ENCODE data around the gene SMC6. TPM values are rescaled to one million over a fixed set of nuclear protein-coding genes. Genes with fewer than 3 reads are reported as not detected.

The SMC6 gene
- total RNA-seq, 2 experiments from 2014 or later: 19.7 to 19.9 TPM

DNA sequence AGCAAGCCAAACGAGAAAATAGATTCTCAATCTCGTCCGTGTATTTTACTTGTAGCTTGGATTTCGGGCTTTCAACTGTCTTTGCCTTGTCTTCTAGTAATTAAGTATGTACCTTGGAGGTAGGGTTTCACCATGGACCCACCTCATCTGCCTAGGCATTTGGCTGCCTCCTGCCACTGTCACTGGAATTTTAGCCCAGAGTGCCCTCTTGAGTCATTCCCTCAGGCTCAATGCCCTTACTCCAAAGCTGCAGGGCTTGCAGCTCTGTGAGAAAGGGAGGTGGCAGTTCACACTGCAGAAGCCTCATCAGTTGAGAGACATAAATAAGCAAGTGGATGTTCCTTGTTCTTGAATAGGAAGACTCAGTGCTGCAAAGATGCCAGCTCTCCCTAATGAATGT lies 123.5 kb downstream of the SMC6 start:
- intact Hi-C loops (cut with micrococcal nuclease): no loop called here
- no peak for ATAC-seq
- TF ChIP-seq, protein P1, sequence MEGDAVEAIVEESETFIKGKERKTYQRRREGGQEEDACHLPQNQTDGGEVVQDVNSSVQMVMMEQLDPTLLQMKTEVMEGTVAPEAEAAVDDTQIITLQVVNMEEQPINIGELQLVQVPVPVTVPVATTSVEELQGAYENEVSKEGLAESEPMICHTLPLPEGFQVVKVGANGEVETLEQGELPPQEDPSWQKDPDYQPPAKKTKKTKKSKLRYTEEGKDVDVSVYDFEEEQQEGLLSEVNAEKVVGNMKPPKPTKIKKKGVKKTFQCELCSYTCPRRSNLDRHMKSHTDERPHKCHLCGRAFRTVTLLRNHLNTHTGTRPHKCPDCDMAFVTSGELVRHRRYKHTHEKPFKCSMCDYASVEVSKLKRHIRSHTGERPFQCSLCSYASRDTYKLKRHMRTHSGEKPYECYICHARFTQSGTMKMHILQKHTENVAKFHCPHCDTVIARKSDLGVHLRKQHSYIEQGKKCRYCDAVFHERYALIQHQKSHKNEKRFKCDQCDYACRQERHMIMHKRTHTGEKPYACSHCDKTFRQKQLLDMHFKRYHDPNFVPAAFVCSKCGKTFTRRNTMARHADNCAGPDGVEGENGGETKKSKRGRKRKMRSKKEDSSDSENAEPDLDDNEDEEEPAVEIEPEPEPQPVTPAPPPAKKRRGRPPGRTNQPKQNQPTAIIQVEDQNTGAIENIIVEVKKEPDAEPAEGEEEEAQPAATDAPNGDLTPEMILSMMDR (IDR thresholded peaks at IDR 0.05): no peak
- DNase-seq: no peak
- POLR2A ChIA-PET: no interaction called here
- Mint-ChIP-seq H3K27ac (no peak overlapping the region), H3K4me3 (no peak overlapping the region), H3K4me1 (ENCODE audit: low read depth) (no peaks in the 10 kb centered on the region), H3K36me3 (ENCODE audit: low read depth) (no peaks in the 10 kb centered on the region), H3K9me3 (no peaks in the 10 kb centered on the region), H3K27me3 (no peaks in the 10 kb centered on the region)
- CTCF ChIA-PET: interaction anchor here (0.9 kb wide), 1 partner anchor 41 kb away, joined by 4 read pairs; no protein-coding TSS in a partner anchor

DNA sequence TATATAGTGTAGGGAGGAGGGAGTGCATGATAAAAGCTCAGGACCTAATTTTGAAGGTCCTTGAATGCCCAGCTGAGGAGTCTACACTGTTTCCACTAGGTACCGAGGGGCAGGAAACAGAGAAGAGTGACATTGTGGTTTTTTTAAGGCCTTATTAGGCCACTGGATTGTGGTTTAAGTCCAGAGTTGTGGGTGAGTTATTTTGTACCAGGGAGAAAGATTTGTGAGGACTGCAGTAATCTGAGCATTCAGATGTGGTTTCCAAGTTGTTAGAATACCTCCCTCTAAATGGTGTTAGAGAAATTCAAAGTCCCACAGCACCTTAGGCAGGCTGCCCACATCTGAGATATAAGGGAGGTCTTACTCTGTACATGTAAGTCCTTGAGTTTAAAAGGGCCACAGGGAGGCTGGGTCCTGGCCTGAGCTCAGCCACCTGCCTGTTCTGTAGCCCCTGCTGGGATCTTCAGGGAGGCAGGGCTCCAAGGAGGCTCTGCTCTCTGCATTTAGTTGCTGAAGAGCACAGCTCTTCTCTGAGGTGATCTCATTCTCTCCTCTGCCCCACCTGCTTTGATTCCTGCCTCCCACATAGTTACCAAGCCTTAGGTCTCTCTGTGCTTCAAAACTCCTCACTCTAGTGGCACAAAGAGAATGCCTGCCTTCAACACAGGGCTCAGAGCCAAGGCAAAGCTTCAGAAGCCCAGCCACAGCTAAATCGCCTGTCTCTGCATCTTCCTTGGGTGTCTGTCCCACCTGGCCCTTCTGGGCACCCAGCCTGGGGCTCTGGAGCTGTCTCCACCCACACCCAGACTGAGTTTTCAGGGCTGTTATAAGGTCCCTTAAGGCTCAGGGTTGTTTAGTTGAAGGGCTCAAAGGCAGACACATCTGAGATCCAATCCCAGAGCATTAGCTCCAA lies 125.0 kb downstream of the SMC6 start:
- DNase-seq (no peak), ATAC-seq (no peak)
- POLR2A ChIA-PET: no interaction called here
- Mint-ChIP-seq H3K27me3 (no peaks in the 10 kb centered on the region), H3K9me3 (no peaks in the 10 kb centered on the region), H3K36me3 (ENCODE audit: low read depth) (no peaks in the 10 kb centered on the region), H3K4me3 (no peak overlapping the region), H3K27ac (no peak overlapping the region), H3K4me1 (ENCODE audit: low read depth) (no peaks in the 10 kb centered on the region)
- TF ChIP-seq, protein P1 (IDR thresholded peaks at IDR 0.05): no peak
- CTCF ChIA-PET: interaction anchor here (1.0 kb wide), 1 partner anchor 19 kb away, joined by 4 read pairs; no protein-coding TSS in a partner anchor
- intact Hi-C loops (cut with micrococcal nuclease): no loop called here

DNA sequence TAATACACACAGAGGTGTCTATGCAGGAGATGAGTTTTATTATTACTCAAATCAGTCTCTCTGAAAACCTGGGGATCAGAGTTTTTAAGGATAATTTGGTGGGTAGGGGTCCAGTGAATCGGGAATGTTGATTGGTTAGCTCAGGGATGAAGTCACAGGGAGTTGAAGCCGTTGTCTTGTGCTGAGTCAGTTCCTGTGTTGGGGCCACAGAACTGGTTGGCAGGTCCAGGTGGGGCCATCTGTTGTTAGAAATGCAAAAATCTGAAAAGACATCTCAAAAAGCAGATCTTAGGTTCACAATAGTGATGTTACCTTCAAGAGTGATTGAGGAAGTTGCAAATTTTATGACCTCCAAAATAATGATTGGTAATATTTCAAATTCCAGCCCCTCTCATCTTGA lies 126.2 kb downstream of the SMC6 start:
- Mint-ChIP-seq H3K27ac (no peak overlapping the region), H3K36me3 (ENCODE audit: low read depth) (no peaks in the 10 kb centered on the region), H3K4me3 (no peak overlapping the region), H3K4me1 (ENCODE audit: low read depth) (no peaks in the 10 kb centered on the region), H3K9me3 (no peaks in the 10 kb centered on the region), H3K27me3 (no peaks in the 10 kb centered on the region)
- intact Hi-C loops (cut with micrococcal nuclease): no loop called here
- POLR2A ChIA-PET: no interaction called here
- CTCF ChIA-PET: interaction anchor here (1.0 kb wide), 1 partner anchor 20 kb away, joined by 4 read pairs; no protein-coding TSS in a partner anchor
- DNase-seq (no peak), ATAC-seq (no peak)
- TF ChIP-seq, protein P1 (IDR thresholded peaks at IDR 0.05): no peak

DNA sequence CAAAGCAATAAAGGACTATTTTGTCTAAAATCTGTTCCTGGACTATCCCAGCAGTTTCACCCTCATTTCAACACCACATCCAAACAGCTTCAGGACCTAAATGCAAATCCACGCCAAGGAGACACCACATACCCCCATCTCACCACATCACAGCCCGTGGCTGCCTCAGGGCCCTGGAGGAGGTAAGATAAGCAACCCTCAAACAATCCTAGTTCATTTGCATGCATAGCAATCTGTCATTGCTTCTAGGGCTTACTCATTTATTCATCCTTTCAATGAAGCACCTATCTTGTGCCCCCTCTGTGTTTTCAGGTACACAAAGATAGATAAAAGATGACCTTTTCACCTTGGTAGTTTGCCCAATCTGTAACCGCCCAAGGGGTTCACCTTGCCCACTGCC lies 126.6 kb downstream of the SMC6 start:
- no peak overlapping the region for H3K4me3 Mint-ChIP-seq
- H3K27me3 Mint-ChIP-seq: peaks cover under 1% of the 10 kb centered on the region
- DNase-seq: no peak
- no peaks in the 10 kb centered on the region for H3K36me3 Mint-ChIP-seq (ENCODE audit: low read depth)
- intact Hi-C loops (cut with micrococcal nuclease): no loop called here
- ATAC-seq: no peak
- ChIA-PET CTCF (no interaction called here), POLR2A (no interaction called here)
- TF ChIP-seq, protein P1 (IDR thresholded peaks at IDR 0.05): no peak
- no peaks in the 10 kb centered on the region for H3K4me1 Mint-ChIP-seq (ENCODE audit: low read depth)
- H3K9me3 Mint-ChIP-seq: no peaks in the 10 kb centered on the region
- H3K27ac Mint-ChIP-seq: no peak overlapping the region

DNA sequence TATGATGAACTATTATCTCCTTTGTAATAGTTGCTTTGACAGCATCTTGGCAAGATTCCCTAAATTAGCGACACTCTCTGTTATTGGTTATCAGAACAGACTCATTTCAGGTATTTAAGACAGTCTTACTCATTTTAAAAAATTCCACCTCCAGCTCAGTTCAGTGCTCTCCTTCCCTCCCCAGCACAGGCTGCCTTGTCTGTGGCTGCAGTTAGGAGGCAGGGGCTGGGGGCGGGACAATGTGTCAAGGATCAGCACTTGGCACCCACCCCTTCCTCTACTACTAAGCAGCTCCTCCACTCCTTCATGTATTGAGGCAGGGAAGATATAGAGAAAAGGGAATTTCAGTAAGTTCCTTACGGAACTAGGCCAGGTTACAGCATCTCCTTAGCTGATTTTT lies 128.2 kb downstream of the SMC6 start:
- Mint-ChIP-seq H3K9me3 (no peaks in the 10 kb centered on the region), H3K36me3 (ENCODE audit: low read depth) (no peaks in the 10 kb centered on the region), H3K27ac (no peak overlapping the region), H3K4me3 (no peak overlapping the region), H3K27me3 (peaks cover 4% of the 10 kb centered on the region), H3K4me1 (ENCODE audit: low read depth) (no peaks in the 10 kb centered on the region)
- ATAC-seq (no peak), DNase-seq (no peak)
- TF ChIP-seq, protein P1 (IDR thresholded peaks at IDR 0.05): no peak
- ChIA-PET CTCF (interaction anchor here (1.2 kb wide), 1 partner anchor 21 kb away, joined by 5 read pairs; no protein-coding TSS in a partner anchor), POLR2A (no interaction called here)
- intact Hi-C loops (cut with micrococcal nuclease): no loop called here

Measured in activated CD8-positive, alpha-beta T cell treated with anti-CD3 and anti-CD28 coated beads for 36 hours (primary cell).